OCI-LY3 (cell line): ENCODE measurements around the gene MORF4L2.

Experiments used
- CTCF ChIP-seq: fragments of 200-600, 300-600 bp; sonication (generic); IDR thresholded peaks from 2 replicates; pipeline ENCODE4 v1.5.1; 2014; ENCODE audit warnings: antibody characterized with exemption, low read length, low read depth
- EZH2phosphoT487 ChIP-seq: fragments of 200-600 bp; shearing (Covaris generic); IDR thresholded peaks from 2 replicates; pipeline ENCODE4 v1.6.1; 2018; ENCODE audit warnings: antibody characterized with exemption, mixed run types, low read depth

DNA sequence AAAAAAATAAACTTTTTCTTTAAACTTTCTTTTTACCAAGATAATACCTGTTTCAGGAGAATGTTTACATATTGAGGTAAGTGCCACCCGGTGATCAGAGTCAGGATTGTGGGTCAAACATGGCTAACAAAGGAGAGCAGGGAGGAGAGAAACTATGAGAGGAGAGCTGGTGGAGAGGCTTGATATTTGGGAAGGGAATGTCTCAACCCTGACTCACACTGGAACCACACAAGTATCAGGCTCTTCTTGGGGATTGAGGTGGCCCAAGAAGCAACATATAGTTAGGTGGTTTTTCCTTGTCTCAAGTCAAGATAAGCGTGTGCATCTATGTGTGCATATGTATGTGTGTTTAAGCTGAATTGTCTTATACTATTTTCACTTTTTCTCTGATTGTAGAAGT lies 51.1 kb downstream of the MORF4L2 start:
- TF ChIP-seq CTCF (no peak), EZH2phosphoT487 (no peak)
